CD4-positive, alpha-beta T cell (primary cell): Measurements from ENCODE around the gene ACAP3. TPM values are rescaled to one million over a fixed set of nuclear protein-coding genes. Genes with fewer than 3 reads are reported as not detected.

ENCODE experiments used
- ATAC-seq: fragments of 200-7000 bp; cut with Tn5 transposase; one replicate; pipeline ENCODE4 v1.10.0; 2022; ENCODE audit warnings: mild to moderate bottlenecking; ENCODE audit not compliant: poor library complexity
- CTCF ChIA-PET: fragments of 350-600 bp; sonication (Branson Sonifier 250); formaldehyde crosslinking; loops from one replicate; lab custom pipeline; 2021; ENCODE audit warnings: antibody characterized with exemption, inconsistent platforms; lab: Charles Lee
- POLR2A ChIA-PET: fragments of 350-600 bp; sonication (Branson Sonifier 250); formaldehyde crosslinking; loops from one replicate; lab custom pipeline; 2021; ENCODE audit warnings: antibody characterized with exemption, inconsistent platforms; lab: Charles Lee
- DNase-seq, 14 experiments: peaks; one replicate each; pipeline ENCODE4 v3.0.0-alpha.2; 2013 to 2020; ENCODE audit warnings: mixed read lengths in 2 of 14
- H3K27ac ChIP-seq, 2 donors: one replicate each; pipeline versions ENCODE4 v1.5.1 to v1.7.0; 2013; ENCODE audit warnings: low read length in 2 of 2, low read depth in 1 of 2, mild to moderate bottlenecking in 1 of 2
- H3K27me3 ChIP-seq, 2 experiments: 1 replicate in 1 of 2; 2 replicates in 1 of 2; pipeline versions ENCODE4 v1.6.1 to v1.7.0; 2013; ENCODE audit warnings: low read length in 2 of 2, control low read depth in 1 of 2, mild to moderate bottlenecking in 1 of 2, moderate library complexity in 1 of 2; ENCODE audit not compliant: insufficient read depth in 2 of 2, control insufficient read depth in 1 of 2
- H3K36me3 ChIP-seq: one replicate; pipeline ENCODE4 v1.6.1; 2013; ENCODE audit warnings: low read length, control low read depth; ENCODE audit not compliant: insufficient read depth
- H3K4me1 ChIP-seq: one replicate; pipeline ENCODE4 v1.6.1; 2013; ENCODE audit warnings: low read length, control low read depth; ENCODE audit not compliant: insufficient read depth
- H3K4me3 ChIP-seq: one replicate; pipeline ENCODE4 v1.5.1; 2013; ENCODE audit warnings: mild to moderate bottlenecking, low read length, moderate library complexity
- H3K9me3 ChIP-seq, 2 experiments: 1 replicate in 1 of 2; 2 replicates in 1 of 2; pipeline versions ENCODE4 v1.6.1 to v1.7.0; 2013; ENCODE audit warnings: low read length in 2 of 2, mild to moderate bottlenecking in 2 of 2, control low read depth in 1 of 2, moderate library complexity in 1 of 2; ENCODE audit not compliant: control insufficient read depth in 1 of 2, insufficient read depth in 1 of 2
- H3K27ac Mint-ChIP-seq: one replicate; pipeline ENCODE4 v1.8.0; 2020; ENCODE audit warnings: mixed read lengths
- H3K27me3 Mint-ChIP-seq: one replicate; pipeline ENCODE4 v1.8.0; 2021; ENCODE audit warnings: mixed read lengths
- H3K36me3 Mint-ChIP-seq: one replicate; pipeline ENCODE4 v1.8.0; 2021; ENCODE audit warnings: low read depth, mixed read lengths
- H3K4me1 Mint-ChIP-seq: one replicate; pipeline ENCODE4 v1.8.0; 2021; ENCODE audit warnings: low read depth, mixed read lengths
- H3K4me3 Mint-ChIP-seq: one replicate; pipeline ENCODE4 v1.8.0; 2020; ENCODE audit warnings: mild to moderate bottlenecking, mixed read lengths
- H3K9me3 Mint-ChIP-seq: one replicate; pipeline ENCODE4 v1.8.0; 2020; ENCODE audit warnings: mixed read lengths
- CTCF ChIP-seq: fragments of 200-600 bp; IDR thresholded peaks from one replicate; pipeline ENCODE4 v1.8.0; 2022; ENCODE audit warnings: antibody characterized with exemption, mild to moderate bottlenecking
- intact Hi-C, 2 experiments: fragments of 100-400 bp; cut with DNase I in 1 of 2; cut with micrococcal nuclease in 1 of 2; formaldehyde crosslinking; loops; one replicate each; pipeline versions ENCODE4 v1.15.1 to v1.9.0; 2023 to 2025; cut with DNase I, micrococcal nuclease
- total RNA-seq, 174 experiments: library from RNA in 2 of 174; stranded (reverse) in 2 of 174; gene quantifications; one replicate each; pipeline ENCODE4 v1.2.3 and lab custom pipeline; 2021 to 2026

Gene ACAP3
- total RNA-seq, 2 experiments from 2014 or later = 45.3 to 46.4 TPM

GRCh38 chr1:1314678-1315335 is 7.1 kb upstream of the ACAP3 start:
- Histone ChIP-seq H3K9me3 (no peaks in the 10 kb centered on the region), H3K27me3 (no peaks in the 10 kb centered on the region), H3K36me3 (peaks cover 76% of the 10 kb centered on the region), H3K4me3 (no peak overlapping the region), H3K4me1 (peaks cover 12% of the 10 kb centered on the region), H3K27ac (no peak overlapping the region)
- POLR2A ChIA-PET = no interaction called here
- H3K27me3 Mint-ChIP-seq = no peaks in the 10 kb centered on the region
- peaks cover 4% of the 10 kb centered on the region for H3K4me1 Mint-ChIP-seq
- peaks cover 33% of the 10 kb centered on the region for H3K36me3 Mint-ChIP-seq
- CTCF ChIA-PET = no interaction called here
- intact Hi-C loops = no loop called here
- DNase-seq (no peak), ATAC-seq (no peak)
- H3K4me3 Mint-ChIP-seq = no peak overlapping the region
- no peak overlapping the region for H3K27ac Mint-ChIP-seq
- no peaks in the 10 kb centered on the region for H3K9me3 Mint-ChIP-seq
- TF ChIP-seq CTCF = no peak

GRCh38 chr1:1314237-1314586 is 6.5 kb upstream of the ACAP3 start:
- H3K27me3 ChIP-seq = no peaks in the 10 kb centered on the region
- H3K27ac Mint-ChIP-seq = no peak overlapping the region
- peaks cover 18% of the 10 kb centered on the region for H3K4me1 ChIP-seq
- intact Hi-C loops = no loop called here
- H3K27ac ChIP-seq = no peak overlapping the region
- no peak overlapping the region for H3K4me3 Mint-ChIP-seq
- H3K4me1 Mint-ChIP-seq = peaks cover 4% of the 10 kb centered on the region
- POLR2A ChIA-PET = no interaction called here
- ATAC-seq = no peak
- no peak for DNase-seq
- CTCF ChIA-PET = no interaction called here
- H3K9me3 ChIP-seq = no peaks in the 10 kb centered on the region
- peaks cover 29% of the 10 kb centered on the region for H3K36me3 Mint-ChIP-seq
- H3K27me3 Mint-ChIP-seq = no peaks in the 10 kb centered on the region
- H3K9me3 Mint-ChIP-seq = no peaks in the 10 kb centered on the region
- H3K36me3 ChIP-seq = peaks cover 71% of the 10 kb centered on the region
- H3K4me3 ChIP-seq = no peak overlapping the region
- TF ChIP-seq CTCF = no peak

GRCh38 chr1:1313500-1314236 is 5.9 kb upstream of the ACAP3 start:
- no peak for DNase-seq
- no peaks in the 10 kb centered on the region for H3K27me3 Mint-ChIP-seq
- TF ChIP-seq CTCF = no peak
- H3K4me1 Mint-ChIP-seq = peaks cover 4% of the 10 kb centered on the region
- H3K36me3 ChIP-seq = peaks cover 65% of the 10 kb centered on the region
- intact Hi-C loops = no loop called here
- no peak overlapping the region for H3K27ac Mint-ChIP-seq
- no peaks in the 10 kb centered on the region for H3K9me3 Mint-ChIP-seq
- H3K9me3 ChIP-seq = no peaks in the 10 kb centered on the region
- ChIA-PET CTCF (no interaction called here), POLR2A (no interaction called here)
- no peak overlapping the region for H3K27ac ChIP-seq
- H3K27me3 ChIP-seq = no peaks in the 10 kb centered on the region
- H3K4me1 ChIP-seq = peaks cover 21% of the 10 kb centered on the region
- no peak for ATAC-seq
- H3K36me3 Mint-ChIP-seq = peaks cover 27% of the 10 kb centered on the region
- peak overlapping the region; percentile 45 for H3K4me3 Mint-ChIP-seq
- no peak overlapping the region for H3K4me3 ChIP-seq
